NT2/D1 (cell line): ENCODE results near the gene TMEM8B.
"Not testable (repeated sequence)": the region's sequence is repeated elsewhere in the genome, so short reads cannot be mapped to it uniquely, and the experiment has no call there.

Experiments used
- DNase-seq: peaks from one replicate; pipeline ENCODE4 v3.0.0-alpha.2; 2011; ENCODE audit warnings: low read depth, low spot score
- H3K27me3 ChIP-seq: 2 replicates; pipeline ENCODE4 v1.6.0; 2011; ENCODE audit warnings: mild to moderate bottlenecking; ENCODE audit not compliant: insufficient read length, insufficient read depth
- H3K36me3 ChIP-seq: 2 replicates; pipeline ENCODE4 v1.6.1; 2011; ENCODE audit warnings: mild to moderate bottlenecking, low read length, mixed read lengths; ENCODE audit not compliant: insufficient read depth, insufficient read length
- H3K4me1 ChIP-seq: 2 replicates; pipeline ENCODE4 v1.5.1; 2011; ENCODE audit not compliant: insufficient read depth, insufficient read length
- H3K4me3 ChIP-seq: 2 replicates; pipeline ENCODE4 v1.5.1; 2011; ENCODE audit warnings: low read depth; ENCODE audit not compliant: insufficient read length
- H3K9ac ChIP-seq: 2 replicates; pipeline ENCODE4 v1.6.0; 2011; ENCODE audit warnings: low read depth; ENCODE audit not compliant: insufficient read length
- H3K9me3 ChIP-seq: 2 replicates; pipeline ENCODE4 v1.5.1; 2011; ENCODE audit warnings: mild to moderate bottlenecking, low read length; ENCODE audit not compliant: insufficient read depth
- SUZ12 ChIP-seq: IDR thresholded peaks from 2 replicates; pipeline ENCODE4 v1.6.1; 2011; ENCODE audit not compliant: insufficient read length, insufficient read depth; ENCODE audit errors: extremely low read depth
- YY1 ChIP-seq: IDR thresholded peaks from 2 replicates; pipeline ENCODE4 v1.6.1; 2011; ENCODE audit not compliant: insufficient read length, insufficient read depth
- ZNF274 ChIP-seq: IDR thresholded peaks from 2 replicates; pipeline ENCODE4 v1.6.1; 2011; ENCODE audit warnings: mild to moderate bottlenecking, low read depth, low read length

TMEM8B gene

DNA sequence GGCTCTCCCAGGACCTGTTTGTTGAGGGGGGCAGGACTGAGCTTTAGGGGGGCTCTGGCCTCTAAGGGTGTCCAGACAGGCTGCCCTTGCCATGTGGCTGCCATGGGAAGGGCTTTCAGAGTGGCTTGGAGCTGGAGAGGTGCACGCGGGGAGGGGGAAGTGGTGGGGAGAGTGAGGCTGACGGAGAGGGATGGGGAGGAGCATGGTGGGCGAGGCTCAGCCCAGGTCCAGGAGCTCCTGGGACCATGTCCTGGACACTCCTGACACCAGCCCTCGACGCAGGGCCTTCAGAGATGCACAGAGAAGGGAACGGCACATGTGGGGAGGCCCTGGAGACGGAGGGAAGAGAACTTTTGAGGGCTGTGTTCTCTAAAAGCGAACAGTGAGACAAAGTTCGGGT lies 82.7 kb downstream of the TMEM8B start:
- Histone ChIP-seq H3K4me1 (peaks cover 34% of the 10 kb centered on the region), H3K9me3 (no peaks in the 10 kb centered on the region), H3K27me3 (no peaks in the 10 kb centered on the region), H3K4me3 (no peak overlapping the region), H3K36me3 (no peaks in the 10 kb centered on the region), H3K9ac (no peak overlapping the region)
- TF ChIP-seq ZNF274, result no peak
- no peak for TF ChIP-seq SUZ12
- TF ChIP-seq YY1, result no peak
- no peak for DNase-seq

DNA sequence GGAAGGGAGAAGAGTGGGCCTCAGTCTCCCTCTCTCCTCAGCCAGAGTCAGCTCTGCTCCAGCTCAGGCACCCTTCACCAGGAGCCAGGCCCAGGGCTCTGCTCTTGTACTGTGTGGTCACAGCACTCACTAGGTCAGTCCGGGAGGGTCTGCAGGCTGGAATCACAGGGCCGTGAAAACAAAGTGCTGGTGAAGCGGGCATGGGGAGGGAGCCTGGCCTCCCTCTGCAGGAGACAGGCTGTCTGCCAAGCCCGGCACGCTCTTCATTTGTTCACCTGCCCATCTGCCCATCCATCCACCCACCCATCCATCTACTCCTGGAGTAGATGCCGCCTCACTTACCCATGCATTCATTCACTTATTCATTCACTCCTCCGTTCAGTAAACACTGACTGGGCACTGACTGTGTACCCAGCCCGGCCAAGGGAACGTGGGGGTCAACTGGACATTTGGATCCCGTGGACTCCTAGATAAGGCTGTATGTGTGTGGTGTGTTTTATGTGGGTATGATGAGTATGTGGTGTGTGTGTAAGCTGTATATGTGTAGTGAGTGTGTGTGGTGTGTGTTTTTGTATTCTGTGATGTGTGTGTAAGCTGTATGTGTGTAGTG lies 83.9 kb downstream of the TMEM8B start:
- no peak for DNase-seq
- Histone ChIP-seq H3K9me3 (no peaks in the 10 kb centered on the region), H3K4me3 (no peak overlapping the region), H3K9ac (no peak overlapping the region), H3K36me3 (no peaks in the 10 kb centered on the region), H3K27me3 (no peaks in the 10 kb centered on the region), H3K4me1 (peaks cover 28% of the 10 kb centered on the region)
- TF ChIP-seq SUZ12, result no peak
- no peak for TF ChIP-seq YY1
- TF ChIP-seq ZNF274, result no peak

GRCh38 chr9:35913429-35913828 lies 84.4 kb downstream of the TMEM8B start:
- peaks cover 26% of the 10 kb centered on the region for H3K4me1 ChIP-seq
- H3K4me3 ChIP-seq, H3K9me3 ChIP-seq, H3K36me3 ChIP-seq, DNase-seq, H3K9ac ChIP-seq, H3K27me3 ChIP-seq: not testable (repeated sequence)

DNA sequence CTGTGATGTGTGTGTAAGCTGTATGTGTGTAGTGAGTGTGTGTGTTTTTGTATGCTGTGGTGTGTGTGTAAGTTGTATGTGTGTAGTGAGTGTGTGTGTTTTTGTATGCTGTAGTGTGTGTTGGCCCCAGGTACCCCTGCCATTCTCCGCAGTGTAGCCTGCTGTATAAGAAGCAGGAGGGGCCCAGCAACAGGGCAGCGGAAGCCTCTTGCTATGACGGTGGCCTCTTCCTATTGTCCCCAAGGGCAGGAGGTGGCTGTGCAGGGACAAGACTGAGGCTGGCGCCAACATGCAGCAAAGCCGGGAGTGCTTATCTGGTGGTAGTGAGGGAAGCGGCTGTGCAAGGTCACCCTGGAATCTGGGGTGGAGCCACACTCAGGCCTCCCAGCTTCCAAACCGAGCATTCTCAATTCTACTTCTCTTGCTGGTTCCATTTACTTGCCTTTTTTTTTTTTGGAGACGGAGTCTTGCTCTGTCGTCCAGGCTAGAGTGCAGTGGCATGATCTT lies 85.3 kb downstream of the TMEM8B start:
- Histone ChIP-seq H3K27me3 (no peaks in the 10 kb centered on the region), H3K4me3 (no peak overlapping the region), H3K36me3 (no peaks in the 10 kb centered on the region), H3K9ac (no peak overlapping the region), H3K4me1 (peaks cover 19% of the 10 kb centered on the region), H3K9me3 (no peaks in the 10 kb centered on the region)
- no peak for TF ChIP-seq ZNF274
- TF ChIP-seq SUZ12, result no peak
- TF ChIP-seq YY1, result no peak
- DNase-seq, result no peak
